HepG2 (cell line): ENCODE results near the gene MED28.

Experiments
- ASH2L ChIP-seq: fragments of 300-600, 200-600 bp; sonication (generic); IDR thresholded peaks from 2 replicates; pipeline ENCODE4 v1.7.0; 2017; ENCODE audit warnings: low read depth, mild to moderate bottlenecking, moderate library complexity, mixed read lengths, low read length; ENCODE audit not compliant: insufficient read length
- CHD2 ChIP-seq: IDR thresholded peaks from 2 replicates; pipeline ENCODE4 v1.6.1; 2011; ENCODE audit warnings: low read depth, low read length, improper control_type of control experiment
- FOXA1 ChIP-seq, 2 experiments: fragments of 450-650 bp in 1 of 2; sonication (generic) in 1 of 2; formaldehyde crosslinking in 1 of 2; IDR thresholded peaks; 2 replicates each; pipeline versions ENCODE4 v1.4.0 to v1.6.1; 2016 to 2020; ENCODE audit warnings: missing genetic modification reagents in 1 of 2
- IKZF4 ChIP-seq: sonication (generic); formaldehyde crosslinking; IDR thresholded peaks from 2 replicates; pipeline ENCODE4 v1.5.1; 2020; ENCODE audit warnings: borderline replicate concordance, mild to moderate bottlenecking, low read depth, missing genetic modification reagents; ENCODE audit errors: not compliant biosample characterization
- MAFK ChIP-seq, 2 experiments: IDR thresholded peaks in 1 of 2; conservative IDR thresholded peaks in 1 of 2; 2 replicates each; pipeline ENCODE4 v1.6.1; 2011; ENCODE audit warnings: improper control_type of control experiment in 2 of 2, low read length in 2 of 2
- SMYD3 ChIP-seq: sonication (generic); formaldehyde crosslinking; IDR thresholded peaks from 2 replicates; pipeline ENCODE4 v1.8.1; 2023; ENCODE audit warnings: mild to moderate bottlenecking, missing genetic modification reagents
- ZHX2 ChIP-seq, 2 experiments: sonication (generic) in 1 of 2; formaldehyde crosslinking in 1 of 2; IDR thresholded peaks; 2 replicates each; pipeline versions ENCODE4 v1.6.1 to v1.9.0; 2014 to 2022; ENCODE audit warnings: antibody characterized with exemption in 1 of 2, borderline replicate concordance in 1 of 2, inconsistent platforms in 1 of 2, low read depth in 1 of 2, missing genetic modification reagents in 1 of 2
- ZNF180 ChIP-seq: sonication (generic); formaldehyde crosslinking; IDR thresholded peaks from 2 replicates; pipeline ENCODE4 v1.4.0; 2020; ENCODE audit warnings: low read depth, missing genetic modification reagents, borderline replicate concordance
- ZNF513 ChIP-seq: sonication (generic); formaldehyde crosslinking; conservative IDR thresholded peaks from 2 replicates; pipeline ENCODE4 v1.5.0; 2020; ENCODE audit warnings: missing genetic modification reagents
- TF ChIP-seq, protein P1 (sequence below): sonication (generic); formaldehyde crosslinking; IDR thresholded peaks from 2 replicates; pipeline ENCODE4 v1.4.0; 2020; ENCODE audit warnings: missing genetic modification reagents
- TF ChIP-seq, protein P2 (sequence below): sonication (generic); formaldehyde crosslinking; IDR thresholded peaks from 2 replicates; pipeline ENCODE4 v1.5.0; 2020; ENCODE audit warnings: missing genetic modification reagents
- TF ChIP-seq, protein P3 (sequence below): sonication (generic); formaldehyde crosslinking; IDR thresholded peaks from 2 replicates; pipeline ENCODE4 v1.5.0; 2020; ENCODE audit warnings: mild to moderate bottlenecking, missing genetic modification reagents, moderate library complexity

DNA sequence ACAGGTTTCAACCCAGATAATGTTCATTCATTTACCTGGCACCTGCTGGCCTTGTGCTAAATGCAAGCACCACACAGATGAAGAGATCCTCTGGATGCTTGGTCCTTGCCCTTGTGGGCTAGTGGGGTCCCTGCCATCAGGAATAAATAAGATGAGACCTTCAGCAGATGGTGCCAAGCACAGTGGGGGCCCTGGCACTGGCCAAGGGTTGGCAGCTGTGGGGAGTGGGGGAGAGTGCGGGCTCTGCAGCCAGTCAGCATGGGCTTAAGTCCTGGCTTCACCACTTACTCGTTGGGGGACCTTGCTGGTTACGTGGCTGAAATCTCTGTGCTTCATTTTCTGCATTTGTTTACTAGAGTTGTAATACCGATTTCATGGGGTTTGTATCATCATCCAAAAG, 30.5 kb upstream of the MED28 start:
- TF ChIP-seq, protein P1, sequence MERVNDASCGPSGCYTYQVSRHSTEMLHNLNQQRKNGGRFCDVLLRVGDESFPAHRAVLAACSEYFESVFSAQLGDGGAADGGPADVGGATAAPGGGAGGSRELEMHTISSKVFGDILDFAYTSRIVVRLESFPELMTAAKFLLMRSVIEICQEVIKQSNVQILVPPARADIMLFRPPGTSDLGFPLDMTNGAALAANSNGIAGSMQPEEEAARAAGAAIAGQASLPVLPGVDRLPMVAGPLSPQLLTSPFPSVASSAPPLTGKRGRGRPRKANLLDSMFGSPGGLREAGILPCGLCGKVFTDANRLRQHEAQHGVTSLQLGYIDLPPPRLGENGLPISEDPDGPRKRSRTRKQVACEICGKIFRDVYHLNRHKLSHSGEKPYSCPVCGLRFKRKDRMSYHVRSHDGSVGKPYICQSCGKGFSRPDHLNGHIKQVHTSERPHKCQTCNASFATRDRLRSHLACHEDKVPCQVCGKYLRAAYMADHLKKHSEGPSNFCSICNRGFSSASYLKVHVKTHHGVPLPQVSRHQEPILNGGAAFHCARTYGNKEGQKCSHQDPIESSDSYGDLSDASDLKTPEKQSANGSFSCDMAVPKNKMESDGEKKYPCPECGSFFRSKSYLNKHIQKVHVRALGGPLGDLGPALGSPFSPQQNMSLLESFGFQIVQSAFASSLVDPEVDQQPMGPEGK (CRISPR knock-in tag), result no peak
- TF ChIP-seq, protein P2, sequence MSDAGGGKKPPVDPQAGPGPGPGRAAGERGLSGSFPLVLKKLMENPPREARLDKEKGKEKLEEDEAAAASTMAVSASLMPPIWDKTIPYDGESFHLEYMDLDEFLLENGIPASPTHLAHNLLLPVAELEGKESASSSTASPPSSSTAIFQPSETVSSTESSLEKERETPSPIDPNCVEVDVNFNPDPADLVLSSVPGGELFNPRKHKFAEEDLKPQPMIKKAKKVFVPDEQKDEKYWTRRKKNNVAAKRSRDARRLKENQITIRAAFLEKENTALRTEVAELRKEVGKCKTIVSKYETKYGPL (CRISPR knock-in tag), result no peak
- TF ChIP-seq FOXA1 (IDR thresholded peaks at IDR 0.05), result no peak
- TF ChIP-seq FOXA1 (CRISPR knock-in tag; IDR thresholded peaks at IDR 0.05), result no peak
- TF ChIP-seq ASH2L, result no peak
- TF ChIP-seq IKZF4 (CRISPR knock-in tag), result no peak
- TF ChIP-seq MAFK (conservative IDR thresholded peaks at IDR 0.05 in 1 of 2, IDR thresholded peaks at IDR 0.05 in 1 of 2; ENCODE audit: low read length in 2 of 2), result no peak
- TF ChIP-seq ZHX2 (IDR thresholded peaks at IDR 0.05; ENCODE audit: low read depth), result no peak
- no peak for TF ChIP-seq ZHX2 (CRISPR knock-in tag; IDR thresholded peaks at IDR 0.05; ENCODE audit: borderline replicate concordance)
- TF ChIP-seq, protein P3, sequence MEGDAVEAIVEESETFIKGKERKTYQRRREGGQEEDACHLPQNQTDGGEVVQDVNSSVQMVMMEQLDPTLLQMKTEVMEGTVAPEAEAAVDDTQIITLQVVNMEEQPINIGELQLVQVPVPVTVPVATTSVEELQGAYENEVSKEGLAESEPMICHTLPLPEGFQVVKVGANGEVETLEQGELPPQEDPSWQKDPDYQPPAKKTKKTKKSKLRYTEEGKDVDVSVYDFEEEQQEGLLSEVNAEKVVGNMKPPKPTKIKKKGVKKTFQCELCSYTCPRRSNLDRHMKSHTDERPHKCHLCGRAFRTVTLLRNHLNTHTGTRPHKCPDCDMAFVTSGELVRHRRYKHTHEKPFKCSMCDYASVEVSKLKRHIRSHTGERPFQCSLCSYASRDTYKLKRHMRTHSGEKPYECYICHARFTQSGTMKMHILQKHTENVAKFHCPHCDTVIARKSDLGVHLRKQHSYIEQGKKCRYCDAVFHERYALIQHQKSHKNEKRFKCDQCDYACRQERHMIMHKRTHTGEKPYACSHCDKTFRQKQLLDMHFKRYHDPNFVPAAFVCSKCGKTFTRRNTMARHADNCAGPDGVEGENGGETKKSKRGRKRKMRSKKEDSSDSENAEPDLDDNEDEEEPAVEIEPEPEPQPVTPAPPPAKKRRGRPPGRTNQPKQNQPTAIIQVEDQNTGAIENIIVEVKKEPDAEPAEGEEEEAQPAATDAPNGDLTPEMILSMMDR (CRISPR knock-in tag), result no peak
- no peak for TF ChIP-seq ZNF513 (CRISPR knock-in tag)
- TF ChIP-seq ZNF180, result no peak
- TF ChIP-seq SMYD3 (CRISPR knock-in tag), result no peak
- no peak for TF ChIP-seq CHD2
